Keratinocyte (primary cell): ENCODE results near the gene ZFYVE26. TPM values are rescaled to one million over a fixed set of nuclear protein-coding genes. Genes with fewer than 3 reads are reported as not detected.

ENCODE experiments used
- DNase-seq: peaks from one replicate; pipeline ENCODE4 v3.0.0-alpha.2; 2011; ENCODE audit warnings: low read depth, missing footprints, low spot score
- FAIRE-seq: peaks from 2 replicates; lab custom pipeline; 2011; peaks lifted over from hg19 to GRCh38; lab: Jason Lieb, UNC
- H2AFZ ChIP-seq: 2 replicates; pipeline ENCODE4 v1.6.0; 2012; ENCODE audit warnings: low read length, control low read depth, inconsistent platforms; ENCODE audit not compliant: control insufficient read depth
- H3K27ac ChIP-seq: 2 replicates; pipeline ENCODE4 v1.5.1; 2011; ENCODE audit warnings: low read length; ENCODE audit not compliant: control insufficient read depth, insufficient read depth
- H3K27me3 ChIP-seq: 3 replicates; pipeline ENCODE4 v1.6.0; 2011; ENCODE audit warnings: low read length; ENCODE audit not compliant: control insufficient read depth, insufficient read depth; ENCODE audit errors: extremely low read depth
- H3K36me3 ChIP-seq, 2 experiments: 2 replicates in 1 of 2; 3 replicates in 1 of 2; pipeline ENCODE4 v1.5.1; 2011; ENCODE audit warnings: low read length in 2 of 2, mild to moderate bottlenecking in 1 of 2; ENCODE audit not compliant: control insufficient read depth in 2 of 2, insufficient read depth in 2 of 2; ENCODE audit errors: extremely low read depth in 1 of 2
- H3K4me1 ChIP-seq: 3 replicates; pipeline ENCODE4 v1.5.1; 2011; ENCODE audit warnings: low read length; ENCODE audit not compliant: control insufficient read depth, insufficient read depth; ENCODE audit errors: extremely low read depth
- H3K4me2 ChIP-seq: 3 replicates; pipeline ENCODE4 v1.6.0; 2011; ENCODE audit warnings: low read depth, low read length; ENCODE audit not compliant: control insufficient read depth, insufficient read depth; ENCODE audit errors: extremely low read depth
- H3K4me3 ChIP-seq, 3 experiments: fragments of 200-600 bp in 1 of 3; sonication (generic) in 1 of 3; 2 replicates in 2 of 3; 3 replicates in 1 of 3; pipeline ENCODE4 v1.5.1; 2011 to 2016; ENCODE audit warnings: low read length in 3 of 3, mild to moderate bottlenecking in 3 of 3, control low read depth in 2 of 3, inconsistent platforms in 1 of 3, low read depth in 1 of 3, mixed read lengths in 1 of 3, mixed run types in 1 of 3, moderate library complexity in 1 of 3; ENCODE audit not compliant: control insufficient read depth in 2 of 3, insufficient read depth in 2 of 3; ENCODE audit errors: extremely low read depth in 1 of 3
- H3K79me2 ChIP-seq: 2 replicates; pipeline ENCODE4 v1.6.0; 2012; ENCODE audit warnings: low read length; ENCODE audit not compliant: control insufficient read depth, insufficient read depth
- H3K9ac ChIP-seq: 3 replicates; pipeline ENCODE4 v1.6.0; 2011; ENCODE audit warnings: low read length; ENCODE audit not compliant: control insufficient read depth, insufficient read depth; ENCODE audit errors: extremely low read depth
- H3K9me1 ChIP-seq: 3 replicates; pipeline ENCODE4 v1.6.0; 2011; ENCODE audit warnings: low read length; ENCODE audit not compliant: control insufficient read depth, insufficient read depth; ENCODE audit errors: extremely low read depth
- H3K9me3 ChIP-seq: 2 replicates; pipeline ENCODE4 v1.5.1; 2012; ENCODE audit warnings: low read depth, low read length; ENCODE audit not compliant: control insufficient read depth
- H4K20me1 ChIP-seq: 3 replicates; pipeline ENCODE4 v1.6.0; 2011; ENCODE audit warnings: low read length; ENCODE audit not compliant: control insufficient read depth, insufficient read depth; ENCODE audit errors: extremely low read depth
- EZH2 ChIP-seq: IDR thresholded peaks from one replicate; pipeline ENCODE4 v1.6.1; 2012; ENCODE audit warnings: inconsistent platforms, mild to moderate bottlenecking, low read length, moderate library complexity
- dilution Hi-C: fragments of 300-500 bp; cut with MboI; formaldehyde crosslinking; loops from one replicate; pipeline ENCODE4 v1.7.0; 2020; ENCODE audit warnings: low sequenced_read_pairs; ENCODE audit not compliant: extremely low pct_ligation_motif_present
- polyA plus RNA-seq, 5 experiments: library from polyadenylated mRNA; depleted of rRNA in 3 of 5; stranded (reverse) in 3 of 5; stranded (forward) in 1 of 5; unstranded in 1 of 5; fragments of >200 nt; gene quantifications; 1 replicate in 1 of 5; 2 replicates in 3 of 5; 3 replicates in 1 of 5; pipeline versions ENCODE4 v1.2.1 to v1.2.3, GENCODE V29; 2011 to 2012; ENCODE audit warnings: missing spikeins in 2 of 5, low read depth in 1 of 5, low replicate concordance in 1 of 5
- TF ChIP-seq, protein P1 (sequence below), 3 experiments: IDR thresholded peaks in 1 of 3; conservative IDR thresholded peaks in 1 of 3; optimal IDR thresholded peaks in 1 of 3; 2 replicates in 2 of 3; 3 replicates in 1 of 3; pipeline versions ENCODE3 to v1.5.1; 2011; ENCODE audit warnings: low read length in 3 of 3, mild to moderate bottlenecking in 3 of 3, moderate library complexity in 2 of 3, control low read depth in 1 of 3, inconsistent platforms in 1 of 3; ENCODE audit not compliant: insufficient read depth in 2 of 3; ENCODE audit errors: extremely low read depth in 1 of 3

ZFYVE26 gene
- polyA plus RNA-seq, 1 donor (not counting 4 experiments of a cell fraction or from before 2014, with no cell fraction given) = 9.8 TPM

GRCh38 chr14:67773844-67774377 lies 42.5 kb downstream of the ZFYVE26 start:
- H3K36me3 ChIP-seq = peaks cover 17 to 28% of the 10 kb centered on the region in 2 experiments
- no peaks in the 10 kb centered on the region for H3K9me1 ChIP-seq
- TF ChIP-seq, protein P1, sequence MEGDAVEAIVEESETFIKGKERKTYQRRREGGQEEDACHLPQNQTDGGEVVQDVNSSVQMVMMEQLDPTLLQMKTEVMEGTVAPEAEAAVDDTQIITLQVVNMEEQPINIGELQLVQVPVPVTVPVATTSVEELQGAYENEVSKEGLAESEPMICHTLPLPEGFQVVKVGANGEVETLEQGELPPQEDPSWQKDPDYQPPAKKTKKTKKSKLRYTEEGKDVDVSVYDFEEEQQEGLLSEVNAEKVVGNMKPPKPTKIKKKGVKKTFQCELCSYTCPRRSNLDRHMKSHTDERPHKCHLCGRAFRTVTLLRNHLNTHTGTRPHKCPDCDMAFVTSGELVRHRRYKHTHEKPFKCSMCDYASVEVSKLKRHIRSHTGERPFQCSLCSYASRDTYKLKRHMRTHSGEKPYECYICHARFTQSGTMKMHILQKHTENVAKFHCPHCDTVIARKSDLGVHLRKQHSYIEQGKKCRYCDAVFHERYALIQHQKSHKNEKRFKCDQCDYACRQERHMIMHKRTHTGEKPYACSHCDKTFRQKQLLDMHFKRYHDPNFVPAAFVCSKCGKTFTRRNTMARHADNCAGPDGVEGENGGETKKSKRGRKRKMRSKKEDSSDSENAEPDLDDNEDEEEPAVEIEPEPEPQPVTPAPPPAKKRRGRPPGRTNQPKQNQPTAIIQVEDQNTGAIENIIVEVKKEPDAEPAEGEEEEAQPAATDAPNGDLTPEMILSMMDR (optimal IDR thresholded peaks at IDR 0.05 in 1 of 3, IDR thresholded peaks at IDR 0.05 in 1 of 3, conservative IDR thresholded peaks at IDR 0.05 in 1 of 3; ENCODE audit: extremely low read depth in 1 of 3, insufficient read depth in 2 of 3, low read length in 3 of 3) = no peak
- TF ChIP-seq EZH2 = no peak
- DNase-seq (no peak), FAIRE-seq (no peak)
- no peak overlapping the region for H3K4me3 ChIP-seq
- no peaks in the 10 kb centered on the region for H3K4me1 ChIP-seq
- dilution Hi-C loops = no loop called here
- no peaks in the 10 kb centered on the region for H3K9me3 ChIP-seq
- no peak overlapping the region for H2AFZ ChIP-seq
- no peaks in the 10 kb centered on the region for H3K79me2 ChIP-seq
- H3K27me3 ChIP-seq = no peaks in the 10 kb centered on the region
- no peak overlapping the region for H3K4me2 ChIP-seq
- H3K9ac ChIP-seq = no peak overlapping the region
- H4K20me1 ChIP-seq = no peaks in the 10 kb centered on the region
- no peak overlapping the region for H3K27ac ChIP-seq

DNA sequence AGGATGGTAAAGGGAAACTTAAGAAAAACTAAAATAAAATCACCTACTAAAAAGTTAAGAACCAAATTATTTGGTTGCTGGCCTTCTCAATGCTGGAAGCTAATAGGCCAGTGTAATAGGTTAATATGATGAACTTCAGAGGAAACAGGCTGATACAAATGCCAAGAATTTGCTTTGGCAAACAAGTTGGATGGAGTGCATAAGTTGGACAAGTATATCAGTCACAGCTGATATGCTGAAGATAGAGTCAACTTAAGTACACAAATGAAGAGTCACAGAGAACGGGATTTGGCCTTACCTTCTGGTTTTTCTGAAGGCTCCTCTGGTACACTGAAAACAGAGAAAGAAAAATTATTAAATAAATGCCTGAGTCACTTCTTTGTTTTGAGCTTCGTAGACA lies 48.2 kb downstream of the ZFYVE26 start:
- Histone ChIP-seq H3K9ac (no peak overlapping the region), H3K4me2 (no peak overlapping the region), H3K36me3 (peaks cover 6 to 12% of the 10 kb centered on the region in 2 experiments), H3K27ac (no peak overlapping the region), H3K9me3 (no peaks in the 10 kb centered on the region), H3K4me3 (no peak overlapping the region), H4K20me1 (no peaks in the 10 kb centered on the region), H3K9me1 (no peaks in the 10 kb centered on the region), H3K79me2 (no peaks in the 10 kb centered on the region), H3K4me1 (peaks cover 7% of the 10 kb centered on the region), H2AFZ (no peak overlapping the region), H3K27me3 (no peaks in the 10 kb centered on the region)
- dilution Hi-C loops = no loop called here
- TF ChIP-seq EZH2 = no peak
- TF ChIP-seq, protein P1 (optimal IDR thresholded peaks at IDR 0.05 in 1 of 3, IDR thresholded peaks at IDR 0.05 in 1 of 3, conservative IDR thresholded peaks at IDR 0.05 in 1 of 3; ENCODE audit: extremely low read depth in 1 of 3, insufficient read depth in 2 of 3, low read length in 3 of 3) = no peak
- FAIRE-seq = no peak
- no peak for DNase-seq
